DOHH2 (cell line): ENCODE results near the gene RIMBP2.

Source experiments
- EZH2phosphoT487 ChIP-seq: fragments of 200-600 bp; sonication (generic); IDR thresholded peaks from 2 replicates; pipeline ENCODE4 v1.6.1; 2017; ENCODE audit warnings: borderline replicate concordance, mild to moderate bottlenecking, antibody characterized with exemption, low read length, moderate library complexity, mixed read lengths
- TF ChIP-seq, protein P1 (sequence below): fragments of 200-600 bp; sonication (generic); IDR thresholded peaks from one replicate; pipeline ENCODE4 v1.5.1; 2014; ENCODE audit warnings: antibody characterized with exemption, mild to moderate bottlenecking, low read depth, low read length; ENCODE audit not compliant: poor library complexity, severe bottlenecking

GRCh38 chr12:130566446-130567155, 149.5 kb downstream of the RIMBP2 start:
- no peak for TF ChIP-seq EZH2phosphoT487
- TF ChIP-seq, protein P1, sequence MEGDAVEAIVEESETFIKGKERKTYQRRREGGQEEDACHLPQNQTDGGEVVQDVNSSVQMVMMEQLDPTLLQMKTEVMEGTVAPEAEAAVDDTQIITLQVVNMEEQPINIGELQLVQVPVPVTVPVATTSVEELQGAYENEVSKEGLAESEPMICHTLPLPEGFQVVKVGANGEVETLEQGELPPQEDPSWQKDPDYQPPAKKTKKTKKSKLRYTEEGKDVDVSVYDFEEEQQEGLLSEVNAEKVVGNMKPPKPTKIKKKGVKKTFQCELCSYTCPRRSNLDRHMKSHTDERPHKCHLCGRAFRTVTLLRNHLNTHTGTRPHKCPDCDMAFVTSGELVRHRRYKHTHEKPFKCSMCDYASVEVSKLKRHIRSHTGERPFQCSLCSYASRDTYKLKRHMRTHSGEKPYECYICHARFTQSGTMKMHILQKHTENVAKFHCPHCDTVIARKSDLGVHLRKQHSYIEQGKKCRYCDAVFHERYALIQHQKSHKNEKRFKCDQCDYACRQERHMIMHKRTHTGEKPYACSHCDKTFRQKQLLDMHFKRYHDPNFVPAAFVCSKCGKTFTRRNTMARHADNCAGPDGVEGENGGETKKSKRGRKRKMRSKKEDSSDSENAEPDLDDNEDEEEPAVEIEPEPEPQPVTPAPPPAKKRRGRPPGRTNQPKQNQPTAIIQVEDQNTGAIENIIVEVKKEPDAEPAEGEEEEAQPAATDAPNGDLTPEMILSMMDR: no peak
